Right kidney (tissue), 1 donor: ENCODE results near the gene CDHR4.
"Not testable (repeated sequence)": the region's sequence is repeated elsewhere in the genome, so short reads cannot be mapped to it uniquely, and the experiment has no call there.

Source experiments
- DNase-seq: peaks from one replicate; pipeline ENCODE4 v3.0.0-alpha.2; 2016

Gene CDHR4

GRCh38 chr3:49781415-49782199 lies 18.1 kb downstream of the CDHR4 start:
- DNase-seq: no peak

- not testable (repeated sequence) for DNase-seq
Observed at GRCh38 chr3:49780975-49781365, 18.7 kb downstream of the CDHR4 start.

- no peak for DNase-seq
Observed at GRCh38 chr3:49780080-49780974, 19.3 kb downstream of the CDHR4 start.

- DNase-seq: no peak
Observed at GRCh38 chr3:49779358-49780079, 20.2 kb downstream of the CDHR4 start.

GRCh38 chr3:49776101-49776500 lies 23.6 kb downstream of the CDHR4 start:
- not testable (repeated sequence) for DNase-seq

GRCh38 chr3:49775538-49775937 lies 24.1 kb downstream of the CDHR4 start:
- no peak for DNase-seq

- DNase-seq: no peak
Observed at GRCh38 chr3:49772703-49773102, 27.0 kb downstream of the CDHR4 start.

- no peak for DNase-seq
Observed at GRCh38 chr3:49771340-49771938, 28.2 kb downstream of the CDHR4 start.

- DNase-seq: no peak
Observed at GRCh38 chr3:49769926-49770325, 29.7 kb downstream of the CDHR4 start.

GRCh38 chr3:49769286-49769915 lies 30.3 kb downstream of the CDHR4 start:
- DNase-seq: no peak

GRCh38 chr3:49763981-49764380 lies 35.7 kb downstream of the CDHR4 start:
- no peak for DNase-seq

GRCh38 chr3:49761661-49762060 lies 38.0 kb downstream of the CDHR4 start:
- DNase-seq: no peak

- DNase-seq: no peak
Observed at GRCh38 chr3:49759226-49759625, 40.4 kb downstream of the CDHR4 start.

- no peak for DNase-seq
Observed at GRCh38 chr3:49757197-49757596, 42.5 kb downstream of the CDHR4 start.

GRCh38 chr3:49756036-49756435 lies 43.6 kb downstream of the CDHR4 start:
- no peak for DNase-seq

- no peak for DNase-seq
Observed at GRCh38 chr3:49754536-49754935, 45.1 kb downstream of the CDHR4 start.

GRCh38 chr3:49751501-49751900 lies 48.2 kb downstream of the CDHR4 start:
- no peak for DNase-seq

GRCh38 chr3:49750056-49750455 lies 49.6 kb downstream of the CDHR4 start:
- no peak for DNase-seq

GRCh38 chr3:49748874-49749273 lies 50.8 kb downstream of the CDHR4 start:
- DNase-seq: not testable (repeated sequence)

GRCh38 chr3:49747792-49748480 lies 51.7 kb downstream of the CDHR4 start:
- DNase-seq: no peak

- no peak for DNase-seq
Observed at GRCh38 chr3:49745986-49746385, 53.7 kb downstream of the CDHR4 start.
